ENCODE data around the gene LHX3.

The LHX3 gene

GRCh38 chr9:136151214-136151804 lies 53.6 kb downstream of the LHX3 start:
- TF ChIP-seq USF1 (IDR thresholded peaks at IDR 0.05) (no peak), FOXM1 (IDR thresholded peaks at IDR 0.05; ENCODE audit: borderline replicate concordance, low read depth) (no peak), TCF12 (IDR thresholded peaks at IDR 0.05; ENCODE audit: low read depth) (no peak), ZBTB7A (IDR thresholded peaks at IDR 0.05; ENCODE audit: low read depth) (no peak), EGR1 (IDR thresholded peaks at IDR 0.05) (no peak), NFIC (IDR thresholded peaks at IDR 0.05) (no peak), EP300 (IDR thresholded peaks at IDR 0.05; ENCODE audit: borderline replicate concordance) (no peak), YY1 (IDR thresholded peaks at IDR 0.05; ENCODE audit: low read depth) (no peak), TAF1 (IDR thresholded peaks at IDR 0.05; ENCODE audit: low read depth) (no peak)
- TF ChIP-seq, protein P1, sequence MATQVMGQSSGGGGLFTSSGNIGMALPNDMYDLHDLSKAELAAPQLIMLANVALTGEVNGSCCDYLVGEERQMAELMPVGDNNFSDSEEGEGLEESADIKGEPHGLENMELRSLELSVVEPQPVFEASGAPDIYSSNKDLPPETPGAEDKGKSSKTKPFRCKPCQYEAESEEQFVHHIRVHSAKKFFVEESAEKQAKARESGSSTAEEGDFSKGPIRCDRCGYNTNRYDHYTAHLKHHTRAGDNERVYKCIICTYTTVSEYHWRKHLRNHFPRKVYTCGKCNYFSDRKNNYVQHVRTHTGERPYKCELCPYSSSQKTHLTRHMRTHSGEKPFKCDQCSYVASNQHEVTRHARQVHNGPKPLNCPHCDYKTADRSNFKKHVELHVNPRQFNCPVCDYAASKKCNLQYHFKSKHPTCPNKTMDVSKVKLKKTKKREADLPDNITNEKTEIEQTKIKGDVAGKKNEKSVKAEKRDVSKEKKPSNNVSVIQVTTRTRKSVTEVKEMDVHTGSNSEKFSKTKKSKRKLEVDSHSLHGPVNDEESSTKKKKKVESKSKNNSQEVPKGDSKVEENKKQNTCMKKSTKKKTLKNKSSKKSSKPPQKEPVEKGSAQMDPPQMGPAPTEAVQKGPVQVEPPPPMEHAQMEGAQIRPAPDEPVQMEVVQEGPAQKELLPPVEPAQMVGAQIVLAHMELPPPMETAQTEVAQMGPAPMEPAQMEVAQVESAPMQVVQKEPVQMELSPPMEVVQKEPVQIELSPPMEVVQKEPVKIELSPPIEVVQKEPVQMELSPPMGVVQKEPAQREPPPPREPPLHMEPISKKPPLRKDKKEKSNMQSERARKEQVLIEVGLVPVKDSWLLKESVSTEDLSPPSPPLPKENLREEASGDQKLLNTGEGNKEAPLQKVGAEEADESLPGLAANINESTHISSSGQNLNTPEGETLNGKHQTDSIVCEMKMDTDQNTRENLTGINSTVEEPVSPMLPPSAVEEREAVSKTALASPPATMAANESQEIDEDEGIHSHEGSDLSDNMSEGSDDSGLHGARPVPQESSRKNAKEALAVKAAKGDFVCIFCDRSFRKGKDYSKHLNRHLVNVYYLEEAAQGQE (IDR thresholded peaks at IDR 0.05; ENCODE audit: low read depth) = no peak

- TF ChIP-seq TCF12 (IDR thresholded peaks at IDR 0.05; ENCODE audit: low read depth) (no peak), RAD21 (IDR thresholded peaks at IDR 0.05; ENCODE audit: low read depth) (no peak), TEAD4 (IDR thresholded peaks at IDR 0.05) (no peak), ZBTB7A (IDR thresholded peaks at IDR 0.05; ENCODE audit: low read depth) (no peak), EGR1 (IDR thresholded peaks at IDR 0.05) (no peak), USF1 (IDR thresholded peaks at IDR 0.05) (no peak), FOXM1 (IDR thresholded peaks at IDR 0.05; ENCODE audit: borderline replicate concordance, low read depth) (no peak), CREB1 (IDR thresholded peaks at IDR 0.05; ENCODE audit: low read depth) (no peak), CEBPB (IDR thresholded peaks at IDR 0.05) (no peak), YY1 (IDR thresholded peaks at IDR 0.05; ENCODE audit: low read depth) (no peak), MAX (IDR thresholded peaks at IDR 0.05) (no peak), EP300 (IDR thresholded peaks at IDR 0.05; ENCODE audit: borderline replicate concordance) (no peak), TAF1 (IDR thresholded peaks at IDR 0.05; ENCODE audit: low read depth) (no peak), NFIC (IDR thresholded peaks at IDR 0.05) (no peak)
- TF ChIP-seq, protein P1 (IDR thresholded peaks at IDR 0.05; ENCODE audit: low read depth) = no peak
These were observed 55.1 kb downstream of the LHX3 start for GRCh38 chr9:136149853-136150252.

DNA sequence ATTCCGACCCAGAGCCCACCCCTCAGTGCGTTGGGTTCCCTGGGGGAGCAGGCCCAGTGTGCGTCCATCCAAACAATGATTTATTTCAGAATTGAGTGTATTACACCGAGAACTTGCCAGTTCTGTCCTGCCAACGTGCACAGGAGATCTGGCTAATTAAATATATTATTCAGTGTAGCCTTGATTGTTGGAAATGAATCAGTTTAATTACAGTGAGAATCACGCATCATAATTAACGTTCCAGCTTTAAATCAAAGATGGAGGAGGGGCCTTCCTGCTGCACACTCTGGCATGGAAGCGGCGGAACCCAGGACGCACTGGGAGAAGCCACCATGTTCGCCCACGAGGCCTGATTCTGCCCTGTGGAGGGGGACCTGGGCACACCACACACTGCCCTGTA lies 55.6 kb downstream of the LHX3 start:
- TF ChIP-seq CREB1 (IDR thresholded peaks at IDR 0.05; ENCODE audit: low read depth) (no peak), EP300 (IDR thresholded peaks at IDR 0.05; ENCODE audit: borderline replicate concordance) (no peak), TAF1 (IDR thresholded peaks at IDR 0.05; ENCODE audit: low read depth) (no peak), CEBPB (IDR thresholded peaks at IDR 0.05) (no peak), YY1 (IDR thresholded peaks at IDR 0.05; ENCODE audit: low read depth) (no peak), ZBTB7A (IDR thresholded peaks at IDR 0.05; ENCODE audit: low read depth) (no peak), EGR1 (IDR thresholded peaks at IDR 0.05) (no peak), TEAD4 (IDR thresholded peaks at IDR 0.05) (no peak), NFIC (IDR thresholded peaks at IDR 0.05) (no peak), FOXM1 (IDR thresholded peaks at IDR 0.05; ENCODE audit: borderline replicate concordance, low read depth) (no peak)

- TF ChIP-seq EP300 (IDR thresholded peaks at IDR 0.05; ENCODE audit: borderline replicate concordance) = no peak
- no peak for TF ChIP-seq TEAD4 (IDR thresholded peaks at IDR 0.05)
- TF ChIP-seq YY1 (IDR thresholded peaks at IDR 0.05; ENCODE audit: low read depth) = no peak
- no peak for TF ChIP-seq USF1 (IDR thresholded peaks at IDR 0.05)
- no peak for TF ChIP-seq MAX (IDR thresholded peaks at IDR 0.05)
- TF ChIP-seq TCF12 (IDR thresholded peaks at IDR 0.05; ENCODE audit: low read depth) = no peak
- no peak for TF ChIP-seq TAF1 (IDR thresholded peaks at IDR 0.05; ENCODE audit: low read depth)
These were observed 56.2 kb downstream of the LHX3 start for GRCh38 chr9:136148766-136149165.

DNA sequence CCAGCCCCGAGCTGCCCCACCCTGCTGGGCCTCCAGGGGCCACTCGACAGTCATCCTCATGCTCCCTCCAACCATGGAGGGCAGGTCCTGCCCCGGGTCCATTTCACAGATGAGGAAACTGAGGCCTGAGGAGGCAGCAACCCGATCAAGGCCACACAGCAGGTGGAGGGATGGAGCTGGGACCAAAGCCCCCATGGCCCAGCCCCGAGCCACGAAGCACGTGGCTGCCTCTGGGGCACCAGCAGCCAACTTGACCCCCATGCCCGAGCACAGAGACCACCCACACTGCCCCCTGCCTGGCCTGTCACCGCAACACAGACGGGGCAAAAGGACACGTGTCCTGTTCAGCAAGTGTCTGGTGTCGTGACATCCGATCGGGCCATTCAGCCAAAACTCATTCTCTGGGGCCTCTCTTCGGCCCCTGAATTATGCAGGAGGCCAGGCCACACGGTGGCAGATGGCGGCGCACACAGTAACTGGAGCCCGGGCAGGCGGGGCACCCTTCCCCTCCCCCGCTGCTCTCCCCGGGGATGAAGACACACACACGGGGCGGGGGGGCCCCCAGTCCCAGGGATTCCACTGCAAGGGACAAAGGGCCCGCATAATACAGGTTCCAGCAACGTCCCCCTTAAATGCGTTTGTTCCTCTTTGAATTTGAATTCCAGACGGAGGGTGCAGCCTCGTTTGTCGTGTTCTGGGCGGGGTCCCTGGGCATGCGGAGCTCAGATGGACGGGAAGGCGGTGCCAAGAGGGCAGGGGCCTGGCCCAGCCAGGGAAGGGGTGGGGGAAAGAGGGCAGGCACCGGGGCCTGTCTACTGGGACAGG lies 56.8 kb downstream of the LHX3 start:
- TF ChIP-seq ZBTB7A (IDR thresholded peaks at IDR 0.05; ENCODE audit: low read depth) = peak; percentile 84
- no peak for TF ChIP-seq TAF1 (IDR thresholded peaks at IDR 0.05; ENCODE audit: low read depth)
- TF ChIP-seq, protein P1 (IDR thresholded peaks at IDR 0.05; ENCODE audit: low read depth) = no peak
- peak; percentile 18; the same call in 1 of the 2 replicates for TF ChIP-seq EP300 (IDR thresholded peaks at IDR 0.05; ENCODE audit: borderline replicate concordance)
- peak; percentile 75 for TF ChIP-seq MAX (IDR thresholded peaks at IDR 0.05)
- no peak for TF ChIP-seq CREB1 (IDR thresholded peaks at IDR 0.05; ENCODE audit: low read depth)
- no peak for TF ChIP-seq FOXM1 (IDR thresholded peaks at IDR 0.05; ENCODE audit: borderline replicate concordance, low read depth)
- TF ChIP-seq YY1 (IDR thresholded peaks at IDR 0.05; ENCODE audit: low read depth) = no peak
- TF ChIP-seq RAD21 (IDR thresholded peaks at IDR 0.05; ENCODE audit: low read depth) = no peak
- TF ChIP-seq NFIC (IDR thresholded peaks at IDR 0.05) = no peak
- no peak for TF ChIP-seq EGR1 (IDR thresholded peaks at IDR 0.05)
- TF ChIP-seq CEBPB (IDR thresholded peaks at IDR 0.05) = no peak
- peak; percentile 39 for TF ChIP-seq TCF12 (IDR thresholded peaks at IDR 0.05; ENCODE audit: low read depth)
- TF ChIP-seq USF1 (IDR thresholded peaks at IDR 0.05) = no peak
- TF ChIP-seq TEAD4 (IDR thresholded peaks at IDR 0.05) = peak; percentile 34; the same call in 1 of the 2 replicates

Data from Ishikawa (cell line).